Neural progenitor cell (in vitro differentiated cells): ENCODE results near the gene RTN4R. TPM values are rescaled to one million over a fixed set of nuclear protein-coding genes. Genes with fewer than 3 reads are reported as not detected.
A peak's percentile ranks its signal among the peaks of the same experiment; 100 is the strongest.
"Not testable (repeated sequence)": the region's sequence is repeated elsewhere in the genome, so short reads cannot be mapped to it uniquely, and the experiment has no call there.

ENCODE experiments used
- DNase-seq: peaks from one replicate; pipeline ENCODE4 v3.0.0-alpha.2; 2016; ENCODE audit warnings: low spot score
- H2AFZ ChIP-seq: fragments of 200-600 bp; sonication (generic); replicated peaks from 2 replicates; pipeline ENCODE4 v1.6.1; 2016; ENCODE audit warnings: antibody characterized with exemption
- H3F3A ChIP-seq: fragments of 200-600 bp; sonication (generic); 2 replicates; pipeline ENCODE4 v1.6.1; 2016; ENCODE audit warnings: antibody characterized with exemption, low read depth
- H3K27ac ChIP-seq: fragments of 200-600 bp; sonication (generic); 2 replicates; pipeline ENCODE4 v1.5.1; 2016; ENCODE audit warnings: mild to moderate bottlenecking
- H3K27me3 ChIP-seq: fragments of 200-600 bp; sonication (generic); 2 replicates; pipeline ENCODE4 v1.6.1; 2016; ENCODE audit warnings: mild to moderate bottlenecking, moderate library complexity
- H3K36me3 ChIP-seq: fragments of 200-600 bp; sonication (generic); 2 replicates; pipeline ENCODE4 v1.5.1; 2016
- H3K4me1 ChIP-seq: fragments of 200-600 bp; sonication (generic); 2 replicates; pipeline ENCODE4 v1.6.1; 2016; ENCODE audit warnings: mixed run types
- H3K4me2 ChIP-seq: fragments of 200-600 bp; sonication (generic); 2 replicates; pipeline ENCODE4 v1.6.1; 2016
- H3K4me3 ChIP-seq: fragments of 200-600 bp; sonication (generic); 2 replicates; pipeline ENCODE4 v1.5.1; 2016
- H3K79me2 ChIP-seq: fragments of 200-600 bp; sonication (generic); 2 replicates; pipeline ENCODE4 v1.6.1; 2016; ENCODE audit warnings: low read depth
- H3K9ac ChIP-seq: fragments of 200-600 bp; sonication (generic); 2 replicates; pipeline ENCODE4 v1.6.1; 2016
- H3K9me3 ChIP-seq: fragments of 200-600 bp; sonication (generic); 2 replicates; pipeline ENCODE4 v1.5.1; 2016; ENCODE audit warnings: low read depth
- H4K20me1 ChIP-seq: fragments of 200-600 bp; sonication (generic); 2 replicates; pipeline ENCODE4 v1.6.1; 2016; ENCODE audit warnings: low read depth
- H3K27ac Mint-ChIP-seq: 3 replicates; pipeline ENCODE4 v1.8.0; 2021; ENCODE audit warnings: mixed read lengths
- H3K27me3 Mint-ChIP-seq: 2 replicates; pipeline ENCODE4 v1.8.0; 2022; ENCODE audit warnings: low read depth, mild to moderate bottlenecking, inconsistent platforms, moderate library complexity, mixed read lengths; ENCODE audit not compliant: insufficient read depth
- H3K36me3 Mint-ChIP-seq: 3 replicates; pipeline ENCODE4 v1.8.0; 2021; ENCODE audit warnings: mixed read lengths
- H3K4me1 Mint-ChIP-seq: 3 replicates; pipeline ENCODE4 v1.8.0; 2021; ENCODE audit warnings: mixed read lengths
- H3K4me3 Mint-ChIP-seq: 3 replicates; pipeline ENCODE4 v1.8.0; 2021; ENCODE audit warnings: mild to moderate bottlenecking, moderate library complexity, mixed read lengths
- H3K9me3 Mint-ChIP-seq: 3 replicates; pipeline ENCODE4 v1.8.0; 2020; ENCODE audit warnings: mixed read lengths
- CTCF ChIP-seq: fragments of 200-600 bp; sonication (generic); IDR thresholded peaks from 2 replicates; pipeline ENCODE4 v1.5.1; 2017; ENCODE audit warnings: antibody characterized with exemption, mild to moderate bottlenecking
- EZH2 ChIP-seq: fragments of 200-600 bp; sonication (generic); IDR thresholded peaks from 2 replicates; pipeline ENCODE4 v1.6.1; 2017; ENCODE audit warnings: antibody characterized with exemption, mild to moderate bottlenecking, moderate library complexity
- EZH2phosphoT487 ChIP-seq: fragments of 200-600 bp; sonication (generic); IDR thresholded peaks from 2 replicates; pipeline ENCODE4 v1.6.1; 2017; ENCODE audit warnings: antibody characterized with exemption
- total RNA-seq: library from RNA; depleted of rRNA; stranded (reverse); fragments of >200 nt; gene quantifications from 2 replicates; pipeline ENCODE4 v1.2.3, GENCODE V29; 2015; ENCODE audit warnings: low replicate concordance

The RTN4R gene
- total RNA-seq, 1 donor from 2014 or later: 6.3 TPM

- not testable (repeated sequence) for H3K4me2 ChIP-seq, H3K27ac ChIP-seq, H3K4me3 Mint-ChIP-seq, H3K4me1 ChIP-seq, H4K20me1 ChIP-seq, H3K4me3 ChIP-seq, H3K9me3 ChIP-seq, H3K36me3 ChIP-seq, H3K27me3 ChIP-seq, H3K27me3 Mint-ChIP-seq, H2AFZ ChIP-seq, H3K79me2 ChIP-seq, H3K9me3 Mint-ChIP-seq, H3K9ac ChIP-seq, H3K36me3 Mint-ChIP-seq, H3F3A ChIP-seq, H3K27ac Mint-ChIP-seq, H3K4me1 Mint-ChIP-seq
- peak; percentile 81 for DNase-seq
- TF ChIP-seq CTCF: peak; percentile 74
Measured at GRCh38 chr22:20285473-20286311, 17.6 kb upstream of the RTN4R start.

GRCh38 chr22:20284471-20285086, 16.5 kb upstream of the RTN4R start:
- no peak overlapping the region for H3K27ac Mint-ChIP-seq
- no peaks in the 10 kb centered on the region for H3K36me3 Mint-ChIP-seq
- Histone ChIP-seq H3K4me1 (peaks cover 9% of the 10 kb centered on the region), H4K20me1 (no peaks in the 10 kb centered on the region), H3K9ac (no peak overlapping the region), H3K9me3 (no peaks in the 10 kb centered on the region), H3K27me3 (no peaks in the 10 kb centered on the region), H3F3A (no peaks in the 10 kb centered on the region), H3K36me3 (no peaks in the 10 kb centered on the region), H2AFZ (no peak overlapping the region), H3K4me2 (no peak overlapping the region), H3K27ac (no peak overlapping the region), H3K79me2 (no peaks in the 10 kb centered on the region), H3K4me3 (no peak overlapping the region)
- TF ChIP-seq CTCF: no peak
- TF ChIP-seq EZH2: no peak
- no peak for TF ChIP-seq EZH2phosphoT487
- no peak overlapping the region for H3K4me3 Mint-ChIP-seq
- DNase-seq: no peak
- H3K27me3 Mint-ChIP-seq: peaks cover 3% of the 10 kb centered on the region
- peaks cover 13% of the 10 kb centered on the region for H3K4me1 Mint-ChIP-seq
- no peaks in the 10 kb centered on the region for H3K9me3 Mint-ChIP-seq

- no peaks in the 10 kb centered on the region for H3K36me3 Mint-ChIP-seq
- no peak for TF ChIP-seq EZH2phosphoT487
- no peak overlapping the region for H3K9ac ChIP-seq
- H2AFZ ChIP-seq: no peak overlapping the region
- H3K27ac ChIP-seq: no peak overlapping the region
- H3K27ac Mint-ChIP-seq: no peak overlapping the region
- H4K20me1 ChIP-seq: no peaks in the 10 kb centered on the region
- DNase-seq: peak; percentile 53
- no peaks in the 10 kb centered on the region for H3K9me3 ChIP-seq
- peak overlapping the region; percentile 22 for H3K4me2 ChIP-seq
- peaks cover 15% of the 10 kb centered on the region for H3K4me1 Mint-ChIP-seq
- H3K27me3 ChIP-seq: no peaks in the 10 kb centered on the region
- peaks cover 9% of the 10 kb centered on the region for H3K4me1 ChIP-seq
- no peak overlapping the region for H3K4me3 ChIP-seq
- H3K36me3 ChIP-seq: no peaks in the 10 kb centered on the region
- H3K9me3 Mint-ChIP-seq: no peaks in the 10 kb centered on the region
- H3K79me2 ChIP-seq: no peaks in the 10 kb centered on the region
- no peak overlapping the region for H3K4me3 Mint-ChIP-seq
- H3F3A ChIP-seq: no peaks in the 10 kb centered on the region
- peaks cover 3% of the 10 kb centered on the region for H3K27me3 Mint-ChIP-seq
Measured at GRCh38 chr22:20283674-20284066, 15.6 kb upstream of the RTN4R start.
